NCI-H2227 treated with DMSO at 0.1 percent for 48 hours (cell line): ENCODE results near the gene TNFAIP8L3.

Experiments used
- DNase-seq: peaks from one replicate; lab custom pipeline; 2025; lab: John Stamatoyannopoulos, UW

The TNFAIP8L3 gene

GRCh38 chr15:51089699-51090453 lies 4.8 kb downstream of the TNFAIP8L3 start:
- DNase-seq, result no peak

GRCh38 chr15:51089041-51089440 lies 5.7 kb downstream of the TNFAIP8L3 start:
- DNase-seq, result no peak

GRCh38 chr15:51088585-51088984 lies 6.1 kb downstream of the TNFAIP8L3 start:
- DNase-seq, result no peak

- DNase-seq, result no peak
These were observed 7.2 kb downstream of the TNFAIP8L3 start for GRCh38 chr15:51087513-51087912.

GRCh38 chr15:51086409-51086808 lies 8.3 kb downstream of the TNFAIP8L3 start:
- DNase-seq, result no peak

- no peak for DNase-seq
These were observed 8.9 kb downstream of the TNFAIP8L3 start for GRCh38 chr15:51085764-51086163.

- no peak for DNase-seq
These were observed 11.0 kb downstream of the TNFAIP8L3 start for GRCh38 chr15:51083641-51084166.

- no peak for DNase-seq
These were observed 12.5 kb downstream of the TNFAIP8L3 start for GRCh38 chr15:51082246-51082645.

GRCh38 chr15:51080286-51080685 lies 14.4 kb downstream of the TNFAIP8L3 start:
- DNase-seq, result no peak

- DNase-seq, result no peak
These were observed 15.5 kb downstream of the TNFAIP8L3 start for GRCh38 chr15:51079226-51079625.

- DNase-seq, result no peak
These were observed 17.2 kb downstream of the TNFAIP8L3 start for GRCh38 chr15:51077221-51078153.

- DNase-seq, result no peak
These were observed 18.0 kb downstream of the TNFAIP8L3 start for GRCh38 chr15:51076524-51077220.

- DNase-seq, result no peak
These were observed 18.7 kb downstream of the TNFAIP8L3 start for GRCh38 chr15:51075826-51076523.

GRCh38 chr15:51075364-51075763 lies 19.3 kb downstream of the TNFAIP8L3 start:
- DNase-seq, result no peak

- no peak for DNase-seq
These were observed 19.8 kb downstream of the TNFAIP8L3 start for GRCh38 chr15:51074926-51075325.

- no peak for DNase-seq
These were observed 23.1 kb downstream of the TNFAIP8L3 start for GRCh38 chr15:51071578-51071977.

GRCh38 chr15:51069983-51070382 lies 24.7 kb downstream of the TNFAIP8L3 start:
- DNase-seq, result no peak

GRCh38 chr15:51067510-51067909 lies 27.2 kb downstream of the TNFAIP8L3 start:
- DNase-seq, result peak; percentile 15

GRCh38 chr15:51065781-51066180 lies 28.9 kb downstream of the TNFAIP8L3 start:
- no peak for DNase-seq

GRCh38 chr15:51065261-51065660 lies 29.4 kb downstream of the TNFAIP8L3 start:
- no peak for DNase-seq

GRCh38 chr15:51062736-51063135 lies 32.0 kb downstream of the TNFAIP8L3 start:
- no peak for DNase-seq
